Ishikawa (cell line): Measurements from ENCODE around the gene FNBP1L.

Experiments
- CREB1 ChIP-seq: IDR thresholded peaks from 2 replicates; pipeline ENCODE4 v1.6.1; 2012; ENCODE audit warnings: low read depth
- EGR1 ChIP-seq: IDR thresholded peaks from 2 replicates; pipeline ENCODE4 v1.6.1; 2012
- EP300 ChIP-seq: IDR thresholded peaks from 2 replicates; pipeline ENCODE4 v1.6.1; 2012; ENCODE audit warnings: borderline replicate concordance
- MAX ChIP-seq: IDR thresholded peaks from 2 replicates; pipeline ENCODE4 v1.6.1; 2012
- RAD21 ChIP-seq: IDR thresholded peaks from 2 replicates; pipeline ENCODE4 v1.6.1; 2012; ENCODE audit warnings: low read depth
- TAF1 ChIP-seq: IDR thresholded peaks from 2 replicates; pipeline ENCODE4 v1.6.1; 2012; ENCODE audit warnings: low read depth, mild to moderate bottlenecking
- YY1 ChIP-seq: IDR thresholded peaks from 2 replicates; pipeline ENCODE4 v1.6.1; 2012; ENCODE audit warnings: low read depth
- TF ChIP-seq, protein P1 (sequence below): IDR thresholded peaks from 2 replicates; pipeline ENCODE4 v1.6.1; 2012; ENCODE audit warnings: low read depth, mild to moderate bottlenecking
- TF ChIP-seq, protein P2 (sequence below): IDR thresholded peaks from 2 replicates; pipeline ENCODE4 v1.6.1; 2012

DNA sequence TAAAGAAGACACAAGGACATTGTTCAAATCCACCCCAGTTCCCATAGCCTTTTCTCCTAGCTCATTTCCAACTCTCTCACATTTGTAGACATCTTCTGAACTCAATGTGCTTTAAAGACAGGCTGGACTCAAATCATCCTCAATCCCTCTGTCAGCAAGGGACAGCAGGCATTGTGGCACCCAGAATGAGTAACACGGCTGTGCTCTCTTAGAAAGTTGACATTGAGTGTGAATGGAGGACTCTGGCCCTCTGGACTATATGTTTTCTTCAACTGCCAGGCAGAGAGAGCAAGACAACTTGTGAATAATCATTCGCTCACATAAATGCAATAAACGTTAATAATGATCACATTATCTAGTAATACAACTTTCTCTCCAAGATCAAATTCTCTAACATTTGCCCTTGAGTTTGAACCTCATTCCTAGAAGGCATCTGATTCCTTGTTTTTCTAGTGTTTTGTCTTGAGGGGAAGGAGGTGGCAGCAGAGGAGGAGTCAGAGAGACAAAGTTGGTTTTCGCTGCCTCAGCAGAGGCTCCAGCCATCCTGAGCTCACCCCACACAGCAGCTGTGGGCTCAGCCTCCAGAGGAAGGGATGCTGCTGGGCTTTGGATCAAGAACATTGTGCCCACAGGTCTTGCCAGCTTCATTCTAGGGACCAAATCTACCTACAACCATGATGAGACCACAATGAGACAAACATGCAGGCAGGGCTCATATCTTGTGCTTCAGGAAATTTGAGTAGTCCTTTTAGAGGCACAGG, 148.6 kb downstream of the FNBP1L start:
- TF ChIP-seq RAD21, result no peak
- TF ChIP-seq, protein P1, sequence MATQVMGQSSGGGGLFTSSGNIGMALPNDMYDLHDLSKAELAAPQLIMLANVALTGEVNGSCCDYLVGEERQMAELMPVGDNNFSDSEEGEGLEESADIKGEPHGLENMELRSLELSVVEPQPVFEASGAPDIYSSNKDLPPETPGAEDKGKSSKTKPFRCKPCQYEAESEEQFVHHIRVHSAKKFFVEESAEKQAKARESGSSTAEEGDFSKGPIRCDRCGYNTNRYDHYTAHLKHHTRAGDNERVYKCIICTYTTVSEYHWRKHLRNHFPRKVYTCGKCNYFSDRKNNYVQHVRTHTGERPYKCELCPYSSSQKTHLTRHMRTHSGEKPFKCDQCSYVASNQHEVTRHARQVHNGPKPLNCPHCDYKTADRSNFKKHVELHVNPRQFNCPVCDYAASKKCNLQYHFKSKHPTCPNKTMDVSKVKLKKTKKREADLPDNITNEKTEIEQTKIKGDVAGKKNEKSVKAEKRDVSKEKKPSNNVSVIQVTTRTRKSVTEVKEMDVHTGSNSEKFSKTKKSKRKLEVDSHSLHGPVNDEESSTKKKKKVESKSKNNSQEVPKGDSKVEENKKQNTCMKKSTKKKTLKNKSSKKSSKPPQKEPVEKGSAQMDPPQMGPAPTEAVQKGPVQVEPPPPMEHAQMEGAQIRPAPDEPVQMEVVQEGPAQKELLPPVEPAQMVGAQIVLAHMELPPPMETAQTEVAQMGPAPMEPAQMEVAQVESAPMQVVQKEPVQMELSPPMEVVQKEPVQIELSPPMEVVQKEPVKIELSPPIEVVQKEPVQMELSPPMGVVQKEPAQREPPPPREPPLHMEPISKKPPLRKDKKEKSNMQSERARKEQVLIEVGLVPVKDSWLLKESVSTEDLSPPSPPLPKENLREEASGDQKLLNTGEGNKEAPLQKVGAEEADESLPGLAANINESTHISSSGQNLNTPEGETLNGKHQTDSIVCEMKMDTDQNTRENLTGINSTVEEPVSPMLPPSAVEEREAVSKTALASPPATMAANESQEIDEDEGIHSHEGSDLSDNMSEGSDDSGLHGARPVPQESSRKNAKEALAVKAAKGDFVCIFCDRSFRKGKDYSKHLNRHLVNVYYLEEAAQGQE, result no peak
- TF ChIP-seq TAF1, result no peak
- TF ChIP-seq EP300, result no peak
- TF ChIP-seq, protein P2, sequence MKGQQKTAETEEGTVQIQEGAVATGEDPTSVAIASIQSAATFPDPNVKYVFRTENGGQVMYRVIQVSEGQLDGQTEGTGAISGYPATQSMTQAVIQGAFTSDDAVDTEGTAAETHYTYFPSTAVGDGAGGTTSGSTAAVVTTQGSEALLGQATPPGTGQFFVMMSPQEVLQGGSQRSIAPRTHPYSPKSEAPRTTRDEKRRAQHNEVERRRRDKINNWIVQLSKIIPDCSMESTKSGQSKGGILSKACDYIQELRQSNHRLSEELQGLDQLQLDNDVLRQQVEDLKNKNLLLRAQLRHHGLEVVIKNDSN, result no peak
- no peak for TF ChIP-seq MAX
- no peak for TF ChIP-seq EGR1
- no peak for TF ChIP-seq YY1
- no peak for TF ChIP-seq CREB1
